GM12865 (cell line): ENCODE results near the gene MIEN1.

ENCODE experiments used
- DNase-seq: peaks from one replicate; pipeline ENCODE4 v3.0.0; 2010; ENCODE audit warnings: low read depth
- H3K4me3 ChIP-seq: 2 replicates; pipeline ENCODE4 v1.5.1; 2011; ENCODE audit warnings: mild to moderate bottlenecking, low read depth, low read length, control low read depth
- CTCF ChIP-seq: IDR thresholded peaks from 2 replicates; pipeline ENCODE4 v1.5.1; 2011; ENCODE audit warnings: low read length, control low read depth, low read depth, inconsistent platforms; ENCODE audit not compliant: insufficient read depth; ENCODE audit errors: missing control alignments

Gene MIEN1

GRCh38 chr17:39754958-39755553 lies 24.7 kb upstream of the MIEN1 start:
- H3K4me3 ChIP-seq: peak overlapping the region; percentile 70
- peak; percentile 47 for DNase-seq
- no peak for TF ChIP-seq CTCF

GRCh38 chr17:39754161-39754957 lies 24.0 kb upstream of the MIEN1 start:
- DNase-seq: peak; percentile 99
- peak overlapping the region; percentile 81 for H3K4me3 ChIP-seq
- peak; percentile 88 for TF ChIP-seq CTCF

GRCh38 chr17:39753514-39754160 lies 23.3 kb upstream of the MIEN1 start:
- peak; percentile 88 for DNase-seq
- TF ChIP-seq CTCF: peak; percentile 8
- peak overlapping the region; percentile 81 for H3K4me3 ChIP-seq

GRCh38 chr17:39752241-39752881 lies 22.0 kb upstream of the MIEN1 start:
- no peak for TF ChIP-seq CTCF
- no peak overlapping the region; the same call in 1 of the 2 replicates for H3K4me3 ChIP-seq
- DNase-seq: no peak

GRCh38 chr17:39751637-39752036 lies 21.3 kb upstream of the MIEN1 start:
- no peak for TF ChIP-seq CTCF
- H3K4me3 ChIP-seq: no peak overlapping the region
- DNase-seq: no peak

GRCh38 chr17:39751016-39751543 lies 20.7 kb upstream of the MIEN1 start:
- no peak for DNase-seq
- no peak for TF ChIP-seq CTCF
- no peak overlapping the region for H3K4me3 ChIP-seq
